ENCODE data around the gene MCRIP1.

GRCh38 chr17:81865733-81866439 is 32.8 kb upstream of the MCRIP1 start:
- TF ChIP-seq ATF2 (CRISPR knock-in tag; IDR thresholded peaks at IDR 0.05; ENCODE audit: borderline replicate concordance, low read depth) (no peak), ZNF425 (CRISPR knock-in tag; conservative IDR thresholded peaks at IDR 0.05) (no peak), TCF7 (CRISPR knock-in tag; IDR thresholded peaks at IDR 0.05; ENCODE audit: low read depth) (no peak), USF1 (CRISPR knock-in tag; IDR thresholded peaks at IDR 0.05) (no peak), CTCF (IDR thresholded peaks at IDR 0.05) (no peak), ZNF281 (CRISPR knock-in tag; IDR thresholded peaks at IDR 0.05) (no peak), NR2C2 (CRISPR knock-in tag; IDR thresholded peaks at IDR 0.05) (no peak), IRF1 (CRISPR knock-in tag; IDR thresholded peaks at IDR 0.05) (no peak), ZNF121 (CRISPR knock-in tag; IDR thresholded peaks at IDR 0.05) (no peak), ELF4 (CRISPR knock-in tag; IDR thresholded peaks at IDR 0.05; ENCODE audit: low read depth) (no peak), MAX (CRISPR knock-in tag; IDR thresholded peaks at IDR 0.05) (no peak), ATF3 (CRISPR knock-in tag; conservative IDR thresholded peaks at IDR 0.05) (no peak), NFE2L1 (CRISPR knock-in tag; IDR thresholded peaks at IDR 0.05) (no peak)
